HG02571 (cell line): Measurements from ENCODE around the gene PYCR2.

ENCODE experiments used
- ATAC-seq: cut with Tn5 transposase; IDR thresholded peaks from one replicate; pipeline ENCODE4 v1.9.1; 2021; ENCODE audit warnings: mild to moderate bottlenecking, moderate library complexity; ENCODE audit not compliant: unreplicated experiment

The PYCR2 gene

GRCh38 chr1:225879521-225880221 lies 44.4 kb downstream of the PYCR2 start:
- no peak for ATAC-seq

GRCh38 chr1:225878282-225878681 lies 45.8 kb downstream of the PYCR2 start:
- ATAC-seq = no peak

DNA sequence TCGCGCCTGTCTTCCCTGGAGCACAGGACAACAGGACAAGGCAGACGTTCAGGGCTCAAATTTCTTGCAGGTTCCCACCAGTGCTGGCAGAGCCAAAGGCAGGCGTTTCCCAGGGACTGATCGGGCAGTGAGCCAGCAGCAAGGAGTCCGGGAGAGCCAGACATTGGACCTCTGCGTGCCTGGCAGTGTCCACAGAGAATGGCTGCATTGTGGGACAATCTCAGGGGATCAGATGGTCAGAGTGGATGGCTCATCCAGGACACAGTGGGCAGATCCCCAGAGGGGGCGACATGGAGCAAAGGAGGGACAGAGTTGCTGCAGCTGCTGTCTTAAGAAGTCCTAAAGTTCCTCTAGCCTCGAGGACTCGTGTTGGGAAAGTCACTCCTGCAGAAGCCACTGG lies 46.5 kb downstream of the PYCR2 start:
- no peak for ATAC-seq

DNA sequence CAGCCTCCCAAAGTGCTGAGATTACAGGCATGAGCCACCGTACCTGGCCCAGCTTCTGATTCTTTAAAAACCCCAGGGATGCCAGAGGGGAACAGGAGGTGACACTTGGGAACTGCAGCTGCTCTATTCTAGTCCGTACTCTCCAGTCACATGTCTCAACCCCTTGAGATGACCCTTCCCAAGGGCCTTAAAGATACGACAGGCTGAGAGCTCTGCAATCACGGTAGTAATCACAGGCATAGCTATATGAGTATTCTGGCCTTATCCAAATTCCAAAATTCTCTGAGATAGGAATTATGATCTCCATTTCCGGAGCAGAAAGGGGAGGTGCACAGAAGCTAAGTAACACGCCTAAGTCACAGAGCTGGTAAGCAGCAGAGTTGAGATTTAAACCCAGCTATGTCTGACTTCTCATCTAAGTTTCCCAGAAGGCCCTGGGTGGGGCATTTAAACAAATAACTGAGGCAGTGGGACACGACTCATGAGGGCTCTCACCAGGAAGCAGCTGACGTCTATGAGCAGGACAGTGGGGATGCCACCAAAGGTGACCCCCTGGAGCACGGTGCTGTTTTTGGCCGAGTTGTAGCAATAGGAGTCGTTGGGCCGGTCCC lies 47.0 kb downstream of the PYCR2 start:
- no peak for ATAC-seq

DNA sequence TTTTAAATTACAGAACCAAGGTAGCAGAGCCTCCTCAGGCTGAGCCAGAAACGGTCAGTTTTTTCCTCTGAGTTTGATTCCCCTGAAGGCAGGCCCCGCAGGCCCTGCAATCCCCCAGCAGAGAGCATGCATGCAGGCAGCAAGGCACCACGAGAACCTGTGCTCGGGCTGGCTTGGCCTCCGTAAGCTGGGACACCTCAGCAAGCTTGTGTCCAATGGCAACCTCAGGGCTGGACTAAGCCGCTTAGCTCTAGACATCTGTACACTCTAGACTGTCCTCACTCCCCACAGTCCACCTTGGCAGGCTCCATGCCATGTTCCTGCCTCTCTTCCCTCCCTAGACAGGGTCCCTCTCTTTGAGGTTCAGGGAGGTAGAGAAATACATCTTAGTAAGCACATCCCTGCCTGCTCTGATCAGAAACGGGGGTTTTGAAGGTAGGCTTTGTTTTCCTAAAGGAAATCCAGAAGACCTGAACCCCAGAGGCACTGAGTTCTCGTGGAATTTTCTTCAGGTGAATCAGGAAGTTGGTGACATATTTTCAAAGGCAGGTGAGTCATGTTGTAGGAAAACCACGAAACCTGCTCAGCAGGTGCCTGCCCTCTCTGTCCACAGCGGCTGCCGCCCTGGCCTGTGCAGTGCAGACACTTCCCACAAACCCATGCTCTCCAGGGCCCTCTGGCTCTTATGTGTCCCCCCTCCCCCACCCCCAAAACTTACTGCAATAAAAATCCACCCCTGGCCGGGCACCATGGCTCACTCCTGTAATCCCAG lies 48.8 kb downstream of the PYCR2 start:
- ATAC-seq = no peak

- no peak for ATAC-seq
Measured at GRCh38 chr1:225874431-225874830, 49.6 kb downstream of the PYCR2 start.

DNA sequence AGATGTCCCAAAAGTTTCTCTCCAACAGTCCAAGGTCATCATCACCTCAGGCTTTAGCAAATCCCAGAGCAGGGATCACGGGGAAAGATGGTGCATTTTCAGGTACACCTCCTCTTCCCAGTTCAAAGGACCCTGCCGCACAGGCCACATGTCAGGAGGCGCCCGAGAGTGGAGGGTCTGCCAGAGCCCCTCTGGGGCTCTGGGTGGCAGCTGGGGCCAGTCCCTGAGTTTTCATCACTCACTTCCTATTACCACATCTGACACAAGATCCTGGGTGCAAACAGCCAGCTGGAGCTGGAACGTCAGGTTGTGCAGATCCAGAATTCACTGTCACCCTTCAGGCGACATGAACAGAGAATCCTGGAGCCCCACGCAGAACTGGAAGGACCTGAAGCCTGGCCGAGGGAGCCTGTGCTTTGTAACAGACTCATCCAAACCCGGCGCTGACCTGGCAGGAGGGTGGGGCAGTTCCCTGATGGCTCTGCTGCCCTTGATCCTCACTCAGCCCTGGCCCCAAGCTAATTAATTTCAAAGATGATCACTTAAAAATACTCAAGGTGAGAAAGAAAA lies 50.7 kb downstream of the PYCR2 start:
- ATAC-seq = no peak

GRCh38 chr1:225872075-225872430 lies 52.0 kb downstream of the PYCR2 start:
- ATAC-seq = no peak

- no peak for ATAC-seq
Measured at GRCh38 chr1:225871359-225872074, 52.5 kb downstream of the PYCR2 start.

DNA sequence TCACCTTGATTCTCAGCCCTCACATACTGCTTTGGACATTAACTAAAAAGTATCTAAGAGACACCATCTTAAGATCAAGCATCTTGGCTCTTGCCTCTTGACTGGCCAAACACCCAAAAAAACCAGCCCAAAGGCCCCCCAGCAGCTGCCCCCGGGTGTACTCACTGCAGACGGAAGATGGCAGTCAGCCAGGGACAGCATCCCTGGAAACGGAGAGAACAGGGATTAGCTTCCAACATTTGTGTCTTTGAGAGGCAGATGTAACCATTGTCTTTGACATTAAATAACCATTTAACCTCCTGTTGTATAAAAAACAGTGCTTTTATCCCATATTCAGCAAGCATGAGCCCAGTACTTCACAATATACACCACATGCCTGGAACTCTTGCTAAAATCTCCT lies 53.1 kb downstream of the PYCR2 start:
- ATAC-seq = no peak
